Myocyte (in vitro differentiated cells): ENCODE measurements around the gene TMEM132C. TPM values are rescaled to one million over a fixed set of nuclear protein-coding genes. Genes with fewer than 3 reads are reported as not detected.
"Not testable (repeated sequence)": the region's sequence is repeated elsewhere in the genome, so short reads cannot be mapped to it uniquely, and the experiment has no call there.

Source experiments
- DNase-seq: peaks from one replicate; pipeline ENCODE4 v3.0.0-alpha.2; 2012; ENCODE audit warnings: low read depth
- polyA plus RNA-seq: library from polyadenylated mRNA; unstranded; fragments of >200 nt; gene quantifications from one replicate; pipeline ENCODE4 v1.2.1, GENCODE V29; 2012; ENCODE audit warnings: missing spikeins
- total RNA-seq: library from RNA; depleted of rRNA; stranded (reverse); fragments of >200 nt; gene quantifications from 2 replicates; pipeline ENCODE4 v1.2.3, GENCODE V29; 2014

Gene TMEM132C
- not detected in 2 replicates for total RNA-seq
- not detected for polyA plus RNA-seq

GRCh38 chr12:128267131-128267622, at the start of gene TMEM132C:
TMEM132C (plus strand) TSS chr12:128267170; CDS start chr12:128267403, 233 bp downstream.
- no peak for DNase-seq

- no peak for DNase-seq
Observed at GRCh38 chr12:128224226-128224625, 42.7 kb upstream of the TMEM132C start.

- DNase-seq, result no peak
Observed at GRCh38 chr12:128228581-128228980, 38.4 kb upstream of the TMEM132C start.

GRCh38 chr12:128235635-128236417, 31.1 kb upstream of the TMEM132C start:
- DNase-seq, result no peak

- no peak for DNase-seq
Observed at GRCh38 chr12:128236525-128236924, 30.4 kb upstream of the TMEM132C start.

- DNase-seq, result no peak
Observed at GRCh38 chr12:128240745-128241144, 26.2 kb upstream of the TMEM132C start.

GRCh38 chr12:128245121-128245520, 21.8 kb upstream of the TMEM132C start:
- no peak for DNase-seq

GRCh38 chr12:128245905-128246304, 21.1 kb upstream of the TMEM132C start:
- no peak for DNase-seq

- DNase-seq, result no peak
Observed at GRCh38 chr12:128250096-128250495, 16.9 kb upstream of the TMEM132C start.

- not testable (repeated sequence) for DNase-seq
Observed at GRCh38 chr12:128253829-128254228, 13.1 kb upstream of the TMEM132C start.

GRCh38 chr12:128258866-128259555, 8.0 kb upstream of the TMEM132C start:
- DNase-seq, result no peak

- no peak for DNase-seq
Observed at GRCh38 chr12:128259556-128260070, 7.4 kb upstream of the TMEM132C start.

GRCh38 chr12:128261757-128262156, 5.2 kb upstream of the TMEM132C start:
- no peak for DNase-seq

- no peak for DNase-seq
Observed at GRCh38 chr12:128265566-128265965, 1.4 kb upstream of the TMEM132C start.

GRCh38 chr12:128266086-128266485, 884 bp upstream of the TMEM132C start:
- no peak for DNase-seq

- no peak for DNase-seq
Observed at GRCh38 chr12:128266541-128267130, 334 bp upstream of the TMEM132C start.

- DNase-seq, result no peak
Observed at GRCh38 chr12:128267651-128268378, 845 bp downstream of the TMEM132C start.

GRCh38 chr12:128268379-128268995, 1.5 kb downstream of the TMEM132C start:
- no peak for DNase-seq

GRCh38 chr12:128269181-128269591, 2.2 kb downstream of the TMEM132C start:
- DNase-seq, result no peak

GRCh38 chr12:128276471-128276870, 9.5 kb downstream of the TMEM132C start:
- DNase-seq, result no peak

- no peak for DNase-seq
Observed at GRCh38 chr12:128286970-128287369, 20.0 kb downstream of the TMEM132C start.
